22Rv1 (cell line): Measurements from ENCODE around the gene AUTS2.

Source experiments
- CTCF ChIP-seq: fragments of 450-650 bp; IDR thresholded peaks from 2 replicates; pipeline ENCODE4 v1.5.1; 2017; ENCODE audit warnings: mild to moderate bottlenecking
- ZFX ChIP-seq: fragments of 450-650 bp; IDR thresholded peaks from 2 replicates; pipeline ENCODE4 v1.6.1; 2017; ENCODE audit warnings: antibody characterized with exemption, borderline replicate concordance

GRCh38 chr7:70599446-70600190 lies 1001.3 kb downstream of the AUTS2 start:
- no peak for TF ChIP-seq CTCF
- no peak for TF ChIP-seq ZFX
